Right hindlimb (tissue), 1 donor: Measurements from ENCODE around the gene RAVER2.

ENCODE experiments used
- DNase-seq: peaks from one replicate; pipeline ENCODE4 v3.0.0-alpha.2; 2018

RAVER2 gene

DNA sequence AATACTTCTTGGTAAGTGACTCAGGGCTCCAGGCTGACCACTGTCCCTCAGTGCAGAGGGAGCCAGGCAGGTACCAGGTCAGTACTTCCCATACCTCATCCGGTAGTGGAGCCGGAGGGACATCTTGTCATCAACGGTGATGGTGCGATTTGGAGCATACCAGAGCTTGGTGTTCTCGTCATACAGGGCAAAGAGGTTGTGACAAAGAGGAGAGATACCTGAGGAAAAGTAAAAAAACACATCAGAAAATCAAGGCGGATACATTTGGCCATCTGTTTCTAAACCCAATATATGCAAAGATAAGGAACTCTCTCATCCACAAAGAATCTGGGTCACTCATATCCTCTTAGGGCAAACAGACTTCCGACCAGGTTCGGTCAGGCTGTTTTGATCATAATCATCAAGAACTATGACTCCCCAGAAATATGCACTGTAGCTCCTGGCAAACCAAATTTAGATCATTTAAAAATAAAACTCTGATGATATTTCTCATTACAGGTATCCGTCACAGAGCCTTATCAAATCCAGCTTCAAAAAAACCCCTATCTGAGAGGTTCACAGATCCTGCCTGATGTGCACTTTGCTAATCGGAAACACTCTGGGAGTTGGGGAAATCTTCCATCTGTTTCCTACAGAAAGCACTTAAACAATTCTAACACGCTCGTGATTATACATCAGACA, 134.2 kb downstream of the RAVER2 start:
- no peak for DNase-seq

DNA sequence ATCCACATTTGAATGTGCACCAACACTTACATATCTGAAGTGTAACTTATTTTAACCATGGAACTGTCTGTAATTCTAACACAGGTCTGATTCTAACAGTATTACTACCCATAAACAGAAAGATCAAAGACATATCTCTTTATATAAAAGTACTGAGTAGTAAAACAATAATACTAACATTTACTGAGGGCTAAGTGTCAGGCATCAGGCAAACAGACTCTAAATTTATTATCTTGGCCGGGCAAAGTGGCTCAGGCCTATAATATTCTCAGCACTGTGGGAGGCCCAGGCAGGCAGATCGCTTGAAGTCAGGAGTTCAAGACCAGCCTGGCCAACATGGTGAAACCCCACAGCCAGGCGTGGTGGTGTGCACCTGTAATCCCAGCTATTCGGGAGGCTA, 135.6 kb downstream of the RAVER2 start:
- no peak for DNase-seq

DNA sequence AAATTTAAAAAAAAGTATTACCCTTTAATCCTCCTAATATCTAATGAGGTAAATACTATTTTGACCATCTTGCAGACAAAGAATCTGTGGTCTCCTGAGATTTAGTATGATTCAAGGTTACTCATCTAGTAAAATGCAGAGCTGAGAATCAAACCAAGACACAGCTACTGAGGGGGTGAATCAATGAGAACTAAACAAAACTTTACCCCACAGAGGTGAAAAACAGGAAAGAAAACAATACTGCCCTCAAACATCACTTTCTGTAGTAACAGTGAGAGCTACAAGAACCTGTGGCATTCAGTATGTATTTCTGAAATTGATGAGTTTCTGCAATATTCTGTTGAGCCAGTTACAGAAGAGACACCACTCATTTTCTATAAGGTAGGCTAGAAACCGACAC, 136.4 kb downstream of the RAVER2 start:
- DNase-seq, result no peak
